Eye (tissue), 1 donor: ENCODE data around the gene MAPKAP1.

ENCODE experiments used
- DNase-seq: peaks from one replicate; pipeline ENCODE4 v3.0.0-alpha.2; 2015

The MAPKAP1 gene

GRCh38 chr9:125508249-125508648 is 198.8 kb downstream of the MAPKAP1 start:
- DNase-seq, result no peak

- DNase-seq, result no peak
Observed at GRCh38 chr9:125507226-125507625, 199.8 kb downstream of the MAPKAP1 start.

- no peak for DNase-seq
Observed at GRCh38 chr9:125505988-125506438, 201.0 kb downstream of the MAPKAP1 start.

GRCh38 chr9:125504616-125505015 is 202.4 kb downstream of the MAPKAP1 start:
- DNase-seq, result no peak

GRCh38 chr9:125497906-125498305 is 209.1 kb downstream of the MAPKAP1 start:
- no peak for DNase-seq

GRCh38 chr9:125497478-125497877 is 209.5 kb downstream of the MAPKAP1 start:
- DNase-seq, result no peak

- no peak for DNase-seq
Observed at GRCh38 chr9:125496313-125496834, 210.6 kb downstream of the MAPKAP1 start.

- no peak for DNase-seq
Observed at GRCh38 chr9:125495172-125496119, 211.6 kb downstream of the MAPKAP1 start.

GRCh38 chr9:125494653-125494915 is 212.4 kb downstream of the MAPKAP1 start:
- no peak for DNase-seq

- no peak for DNase-seq
Observed at GRCh38 chr9:125493881-125494652, 212.9 kb downstream of the MAPKAP1 start.

GRCh38 chr9:125493384-125493783 is 213.6 kb downstream of the MAPKAP1 start:
- DNase-seq, result no peak

- no peak for DNase-seq
Observed at GRCh38 chr9:125492719-125493118, 214.3 kb downstream of the MAPKAP1 start.

- DNase-seq, result no peak
Observed at GRCh38 chr9:125487842-125488241, 219.2 kb downstream of the MAPKAP1 start.

- DNase-seq, result no peak
Observed at GRCh38 chr9:125486576-125486975, 220.4 kb downstream of the MAPKAP1 start.

- no peak for DNase-seq
Observed at GRCh38 chr9:125486152-125486508, 220.9 kb downstream of the MAPKAP1 start.

- no peak for DNase-seq
Observed at GRCh38 chr9:125485471-125486151, 221.4 kb downstream of the MAPKAP1 start.

GRCh38 chr9:125484350-125485282 is 222.4 kb downstream of the MAPKAP1 start:
- DNase-seq, result no peak

GRCh38 chr9:125483697-125484096 is 223.3 kb downstream of the MAPKAP1 start:
- DNase-seq, result no peak

- no peak for DNase-seq
Observed at GRCh38 chr9:125479846-125480615, 227.0 kb downstream of the MAPKAP1 start.

- DNase-seq, result no peak
Observed at GRCh38 chr9:125477089-125477544, 229.9 kb downstream of the MAPKAP1 start.

- DNase-seq, result no peak
Observed at GRCh38 chr9:125476645-125477044, 230.4 kb downstream of the MAPKAP1 start.
